NCI-H146 treated with DMSO at 0.1 percent for 48 hours (cell line): Measurements from ENCODE around the gene ATP6V1A.
A peak's percentile ranks its signal among the peaks of the same experiment; 100 is the strongest.

ENCODE experiments used
- DNase-seq: peaks from one replicate; lab custom pipeline; 2025; ENCODE audit not compliant: unreplicated experiment; lab: John Stamatoyannopoulos, UW

The ATP6V1A gene

DNA sequence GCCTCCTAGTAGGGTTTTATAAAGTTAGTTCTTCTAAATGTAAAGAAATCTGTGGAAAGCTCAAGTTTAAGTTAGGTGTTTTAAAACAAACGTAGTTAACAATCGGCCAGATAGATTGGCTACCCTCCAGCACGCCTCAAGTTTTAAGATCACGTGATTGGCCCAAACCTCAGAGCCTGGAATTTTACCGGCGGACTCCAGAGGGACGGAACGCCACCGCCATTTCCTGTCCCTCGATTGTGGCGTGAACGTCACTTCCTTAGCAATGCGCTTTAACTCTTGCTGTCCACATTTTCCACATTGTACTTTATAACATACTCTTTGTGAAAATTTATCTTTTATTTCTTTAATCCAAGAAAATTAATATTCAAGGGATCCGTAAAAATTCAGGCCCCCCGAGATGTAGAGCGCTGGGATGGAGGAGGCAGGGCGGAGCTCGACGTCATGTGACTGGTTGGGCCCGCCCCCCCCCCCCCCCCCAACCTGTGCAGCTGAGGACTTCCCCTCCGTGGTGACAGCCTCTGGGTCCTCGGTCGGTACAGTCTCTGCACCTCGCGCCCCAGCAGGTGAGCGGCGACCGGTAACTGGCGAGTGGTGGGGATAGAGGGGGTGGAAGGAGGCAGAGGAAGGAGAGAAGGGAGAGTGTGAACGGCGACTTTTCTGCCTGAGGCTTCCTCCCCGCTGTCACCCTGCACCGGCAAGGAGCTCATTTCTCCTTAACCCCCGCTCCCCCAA, at the start of gene ATP6V1A:
Gene ATP6V1A, plus strand, starts transcription at position 488 of the 735 bp plus-strand sequence. CDS start 31,719 bp downstream, outside the sequence.
- peak; percentile 97 for DNase-seq

GRCh38 chr3:113697500-113698090, 49.2 kb upstream of the ATP6V1A start:
- peak; percentile 41 for DNase-seq

- DNase-seq: no peak
Measured at GRCh38 chr3:113698213-113698742, 48.6 kb upstream of the ATP6V1A start.

- DNase-seq: no peak
Measured at GRCh38 chr3:113698956-113699355, 47.9 kb upstream of the ATP6V1A start.

GRCh38 chr3:113707835-113708234, 39.0 kb upstream of the ATP6V1A start:
- DNase-seq: no peak

- no peak for DNase-seq
Measured at GRCh38 chr3:113712129-113712528, 34.7 kb upstream of the ATP6V1A start.

DNA sequence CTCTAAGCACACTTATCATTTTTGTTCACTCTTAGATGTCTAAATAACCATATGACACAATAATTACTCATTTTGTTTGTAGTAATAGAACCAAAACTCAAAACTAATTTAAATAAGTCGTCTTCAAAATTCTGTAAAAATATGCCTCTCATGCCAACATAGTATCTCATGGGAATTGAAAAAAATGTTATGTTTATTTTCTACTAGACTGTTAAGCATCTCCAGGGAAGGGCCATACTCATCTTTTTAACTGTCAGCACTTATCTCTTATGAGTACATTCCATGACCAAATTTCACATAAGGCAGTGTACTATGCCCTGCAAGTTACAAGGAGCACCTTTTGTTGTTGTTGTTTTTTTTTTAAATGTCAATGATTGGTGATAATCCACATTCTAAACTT, 32.1 kb upstream of the ATP6V1A start:
- DNase-seq: no peak

DNA sequence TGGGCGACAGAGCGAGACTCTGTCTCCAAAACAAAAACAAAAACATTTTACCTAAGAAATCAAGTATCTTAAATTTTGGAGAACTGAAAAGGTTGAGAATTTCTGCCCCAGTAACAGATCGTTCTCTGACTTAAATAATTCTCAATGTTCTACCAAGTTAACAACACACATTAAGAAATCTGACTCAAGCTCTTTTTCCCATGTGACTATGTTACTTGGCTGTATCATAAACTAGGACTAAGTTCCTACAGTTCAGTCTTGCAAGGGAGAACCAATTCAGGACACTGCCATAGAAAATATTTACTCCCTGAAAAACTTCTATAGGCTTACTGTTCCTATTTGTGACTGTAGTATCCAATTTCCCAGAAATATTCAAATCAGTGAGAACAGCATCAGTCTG, 29.5 kb upstream of the ATP6V1A start:
- no peak for DNase-seq

DNA sequence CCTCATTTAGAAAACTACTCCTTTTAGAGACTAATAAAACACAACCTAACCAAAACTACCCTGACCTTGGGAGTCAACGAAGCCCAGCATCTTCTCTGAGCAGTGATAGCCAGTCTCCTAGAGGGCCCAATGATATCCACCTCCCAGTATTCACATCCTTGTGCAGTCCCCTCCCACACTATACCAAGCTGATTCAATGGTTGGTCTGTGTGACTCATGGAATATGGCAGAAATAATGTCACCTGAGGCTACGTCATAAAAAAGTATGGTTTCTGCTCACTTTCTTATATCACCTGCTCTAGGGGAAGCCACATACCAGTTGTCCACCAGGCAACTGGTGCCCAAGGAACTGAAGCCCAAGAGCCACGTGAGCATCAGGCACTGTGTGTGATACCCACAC, 29.0 kb upstream of the ATP6V1A start:
- DNase-seq: no peak

GRCh38 chr3:113719294-113719693, 27.5 kb upstream of the ATP6V1A start:
- DNase-seq: no peak

GRCh38 chr3:113719758-113720157, 27.1 kb upstream of the ATP6V1A start:
- no peak for DNase-seq

GRCh38 chr3:113721636-113722035, 25.2 kb upstream of the ATP6V1A start:
- no peak for DNase-seq

DNA sequence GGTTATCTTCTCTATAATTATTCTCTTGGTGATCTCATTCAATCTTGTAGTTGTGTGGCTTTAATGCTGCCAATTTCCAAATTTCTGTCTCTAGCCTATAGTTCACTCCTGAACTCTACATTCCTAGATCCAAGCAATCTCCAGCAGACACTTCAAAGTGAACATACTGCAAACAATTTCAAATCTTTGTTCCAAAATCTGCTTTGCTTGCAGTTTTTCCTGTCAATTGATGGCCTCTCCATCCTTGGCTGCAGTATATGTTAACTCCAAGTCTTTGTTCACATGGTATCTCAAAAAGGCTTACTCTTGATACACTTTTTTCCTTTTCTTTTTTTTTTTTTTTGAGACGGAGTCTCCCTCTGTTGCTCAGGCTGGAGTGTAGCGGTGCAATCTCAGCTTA, 18.2 kb upstream of the ATP6V1A start:
- no peak for DNase-seq

GRCh38 chr3:113730550-113730949, 16.3 kb upstream of the ATP6V1A start:
- no peak for DNase-seq

GRCh38 chr3:113731694-113732093, 15.1 kb upstream of the ATP6V1A start:
- no peak for DNase-seq

GRCh38 chr3:113736548-113737089, 10.2 kb upstream of the ATP6V1A start:
- DNase-seq: peak; percentile 54

DNA sequence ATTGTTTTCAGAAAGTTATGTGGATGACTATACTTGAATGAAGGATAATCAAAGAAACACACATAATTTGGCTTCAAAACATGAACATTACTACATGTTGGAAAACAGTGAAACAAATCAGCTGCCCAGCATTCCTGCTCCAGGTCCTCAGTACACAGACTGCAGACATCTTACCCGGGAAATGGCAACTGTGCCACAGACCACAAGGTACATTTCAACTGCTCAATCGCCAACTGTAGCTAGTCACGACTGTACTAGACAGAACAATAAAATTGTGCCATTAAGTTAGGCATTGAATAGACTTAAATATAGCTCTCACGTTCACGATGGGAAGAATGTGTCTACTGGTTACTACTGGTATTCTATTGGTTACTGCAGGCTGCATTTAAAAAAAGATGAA, 5.7 kb upstream of the ATP6V1A start:
- no peak for DNase-seq

- no peak for DNase-seq
Measured at GRCh38 chr3:113741620-113742019, 5.2 kb upstream of the ATP6V1A start.

GRCh38 chr3:113743006-113743630, 3.7 kb upstream of the ATP6V1A start:
- DNase-seq: no peak

GRCh38 chr3:113744941-113745755, 1.7 kb upstream of the ATP6V1A start:
- DNase-seq: peak; percentile 79
